Astrocyte of the cerebellum (primary cell): Measurements from ENCODE around the gene TAF1A.

Experiments used
- DNase-seq: peaks from one replicate; pipeline ENCODE4 v3.0.0-alpha.2; 2011; ENCODE audit warnings: low read depth
- H3K4me3 ChIP-seq: 2 replicates; pipeline ENCODE4 v1.5.1; 2011; ENCODE audit warnings: mild to moderate bottlenecking, low read depth, low read length, moderate library complexity
- CTCF ChIP-seq: IDR thresholded peaks from 2 replicates; pipeline ENCODE4 v1.5.1; 2012; ENCODE audit warnings: low read length, low read depth, moderate library complexity, mild to moderate bottlenecking; ENCODE audit errors: missing control alignments
- in situ Hi-C: cut with HindIII; loops from 2 replicates; pipeline ENCODE4 v1.10.0; 2017; ENCODE audit warnings: low sequenced_read_pairs

The TAF1A gene

GRCh38 chr1:222624214-222624613, 34.5 kb upstream of the TAF1A start:
- in situ Hi-C loops, result no loop called here
- TF ChIP-seq CTCF, result no peak
- no peak for DNase-seq

GRCh38 chr1:222623458-222623857, 33.7 kb upstream of the TAF1A start:
- in situ Hi-C loops, result no loop called here
- no peak for DNase-seq

More at GRCh38 chr1:222624214-222624613, 34.5 kb upstream of the TAF1A start:
- H3K4me3 ChIP-seq, result no peak overlapping the region

GRCh38 chr1:222622765-222623164, 33.0 kb upstream of the TAF1A start:
- in situ Hi-C loops, result no loop called here
- no peak overlapping the region for H3K4me3 ChIP-seq
- no peak for TF ChIP-seq CTCF
- DNase-seq, result no peak

More at GRCh38 chr1:222623458-222623857, 33.7 kb upstream of the TAF1A start:
- TF ChIP-seq CTCF, result no peak
- no peak overlapping the region for H3K4me3 ChIP-seq

- DNase-seq, result no peak
- no peak overlapping the region for H3K4me3 ChIP-seq
- in situ Hi-C loops, result no loop called here
- TF ChIP-seq CTCF, result no peak
Measured at GRCh38 chr1:222620566-222620965, 30.8 kb upstream of the TAF1A start.

GRCh38 chr1:222618880-222619596, 29.3 kb upstream of the TAF1A start:
- no peak for DNase-seq

More at GRCh38 chr1:222618880-222619596, 29.3 kb upstream of the TAF1A start:
- H3K4me3 ChIP-seq, result peak overlapping the region; percentile 59
- in situ Hi-C loops, result no loop called here
- TF ChIP-seq CTCF, result no peak
